ENCODE results near the gene ARHGAP8. TPM values are rescaled to one million over a fixed set of nuclear protein-coding genes. Genes with fewer than 3 reads are reported as not detected.

ARHGAP8 gene
- polyA plus RNA-seq, 1 donor from 2014 or later, result 3.0 TPM

- Histone ChIP-seq H3K27ac (ENCODE audit: low read length) (no peak overlapping the region), H3K9ac (ENCODE audit: low read length) (no peak overlapping the region), H3K4me2 (ENCODE audit: low read length) (no peak overlapping the region), H3K27me3 (ENCODE audit: insufficient read depth, low read depth, low read length) (no peaks in the 10 kb centered on the region), H3K36me3 (ENCODE audit: insufficient read depth, low read length) (no peaks in the 10 kb centered on the region), H3K4me3 (ENCODE audit: low read length) (no peak overlapping the region), H3F3A (ENCODE audit: insufficient read depth, low read length, poor library complexity, severe bottlenecking) (no peaks in the 10 kb centered on the region), H3K79me2 (replicated peaks; ENCODE audit: insufficient read depth, low read length) (no peaks in the 10 kb centered on the region), H3K9me2 (ENCODE audit: insufficient read depth, low read length) (no peaks in the 10 kb centered on the region), H2AFZ (ENCODE audit: low read depth, low read length) (no peak overlapping the region), H4K20me1 (ENCODE audit: insufficient read depth) (no peaks in the 10 kb centered on the region), H3K9me3 (ENCODE audit: low read length) (no peaks in the 10 kb centered on the region)
- no peak for TF ChIP-seq RAD21 (conservative IDR thresholded peaks at IDR 0.05)
- TF ChIP-seq POLR2AphosphoS5 (IDR thresholded peaks at IDR 0.05), result no peak
- no peak for TF ChIP-seq EZH2 (IDR thresholded peaks at IDR 0.05; ENCODE audit: borderline replicate concordance, insufficient read depth, low read length, poor library complexity, severe bottlenecking)
- TF ChIP-seq, protein P1, sequence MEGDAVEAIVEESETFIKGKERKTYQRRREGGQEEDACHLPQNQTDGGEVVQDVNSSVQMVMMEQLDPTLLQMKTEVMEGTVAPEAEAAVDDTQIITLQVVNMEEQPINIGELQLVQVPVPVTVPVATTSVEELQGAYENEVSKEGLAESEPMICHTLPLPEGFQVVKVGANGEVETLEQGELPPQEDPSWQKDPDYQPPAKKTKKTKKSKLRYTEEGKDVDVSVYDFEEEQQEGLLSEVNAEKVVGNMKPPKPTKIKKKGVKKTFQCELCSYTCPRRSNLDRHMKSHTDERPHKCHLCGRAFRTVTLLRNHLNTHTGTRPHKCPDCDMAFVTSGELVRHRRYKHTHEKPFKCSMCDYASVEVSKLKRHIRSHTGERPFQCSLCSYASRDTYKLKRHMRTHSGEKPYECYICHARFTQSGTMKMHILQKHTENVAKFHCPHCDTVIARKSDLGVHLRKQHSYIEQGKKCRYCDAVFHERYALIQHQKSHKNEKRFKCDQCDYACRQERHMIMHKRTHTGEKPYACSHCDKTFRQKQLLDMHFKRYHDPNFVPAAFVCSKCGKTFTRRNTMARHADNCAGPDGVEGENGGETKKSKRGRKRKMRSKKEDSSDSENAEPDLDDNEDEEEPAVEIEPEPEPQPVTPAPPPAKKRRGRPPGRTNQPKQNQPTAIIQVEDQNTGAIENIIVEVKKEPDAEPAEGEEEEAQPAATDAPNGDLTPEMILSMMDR (IDR thresholded peaks at IDR 0.05; ENCODE audit: poor library complexity, severe bottlenecking), result no peak
- TF ChIP-seq EP300 (conservative IDR thresholded peaks at IDR 0.05; ENCODE audit: poor library complexity, severe bottlenecking), result no peak
- TF ChIP-seq TAF1 (IDR thresholded peaks at IDR 0.05; ENCODE audit: low read depth), result no peak
- TF ChIP-seq REST (IDR thresholded peaks at IDR 0.05; ENCODE audit: borderline replicate concordance), result no peak
- no peak for TF ChIP-seq MXI1 (conservative IDR thresholded peaks at IDR 0.05; ENCODE audit: poor library complexity, severe bottlenecking)
- no peak for TF ChIP-seq SMC3 (conservative IDR thresholded peaks at IDR 0.05; ENCODE audit: poor library complexity)
Observed at GRCh38 chr22:44787832-44788231, 35.5 kb downstream of the ARHGAP8 start.

DNA sequence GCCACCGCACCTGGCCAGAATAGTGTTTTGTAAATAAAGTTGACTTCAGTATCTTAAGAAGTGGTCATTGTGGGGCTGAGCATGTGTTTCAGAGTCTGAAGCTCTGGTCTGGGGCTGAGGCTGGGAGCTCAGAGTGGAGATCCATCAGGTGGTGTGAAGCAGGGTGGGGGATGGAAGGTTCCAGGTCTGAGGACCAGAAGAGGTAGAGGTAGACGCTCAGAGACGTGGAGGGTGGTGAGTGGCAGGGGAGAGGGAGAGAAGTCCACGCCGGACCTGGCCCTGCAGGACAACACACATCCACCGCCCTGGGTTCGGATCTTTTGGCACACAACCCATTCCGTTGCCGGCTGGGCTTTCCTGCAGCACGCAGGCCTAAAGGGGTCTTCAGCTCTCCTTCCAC lies 40.7 kb downstream of the ARHGAP8 start:
- TF ChIP-seq EZH2 (IDR thresholded peaks at IDR 0.05; ENCODE audit: borderline replicate concordance, insufficient read depth, low read length, poor library complexity, severe bottlenecking), result no peak
- no peak for TF ChIP-seq MXI1 (conservative IDR thresholded peaks at IDR 0.05; ENCODE audit: poor library complexity, severe bottlenecking)
- TF ChIP-seq TAF1 (IDR thresholded peaks at IDR 0.05; ENCODE audit: low read depth), result no peak
- Histone ChIP-seq H3K9me2 (ENCODE audit: insufficient read depth, low read length) (no peaks in the 10 kb centered on the region), H3K27me3 (ENCODE audit: insufficient read depth, low read depth, low read length) (no peaks in the 10 kb centered on the region), H3F3A (ENCODE audit: insufficient read depth, low read length, poor library complexity, severe bottlenecking) (no peaks in the 10 kb centered on the region), H3K4me3 (ENCODE audit: low read length) (no peak overlapping the region), H3K79me2 (replicated peaks; ENCODE audit: insufficient read depth, low read length) (no peaks in the 10 kb centered on the region), H3K9me3 (ENCODE audit: low read length) (no peaks in the 10 kb centered on the region), H3K27ac (ENCODE audit: low read length) (no peak overlapping the region), H3K36me3 (ENCODE audit: insufficient read depth, low read length) (no peaks in the 10 kb centered on the region), H4K20me1 (ENCODE audit: insufficient read depth) (no peaks in the 10 kb centered on the region), H2AFZ (ENCODE audit: low read depth, low read length) (no peak overlapping the region), H3K4me2 (ENCODE audit: low read length) (no peak overlapping the region), H3K9ac (ENCODE audit: low read length) (no peak overlapping the region)

All from neural cell (in vitro differentiated cells).